Activated CD8-positive, alpha-beta memory T cell treated with anti-CD3 and anti-CD28 coated beads for 4 hours (primary cell): ENCODE measurements around the gene CFL2.

Source experiments
- DNase-seq, 2 donors: peaks; one replicate each; pipeline ENCODE4 v3.0.0-alpha.2; 2020; ENCODE audit warnings: low read depth in 2 of 2

CFL2 gene

DNA sequence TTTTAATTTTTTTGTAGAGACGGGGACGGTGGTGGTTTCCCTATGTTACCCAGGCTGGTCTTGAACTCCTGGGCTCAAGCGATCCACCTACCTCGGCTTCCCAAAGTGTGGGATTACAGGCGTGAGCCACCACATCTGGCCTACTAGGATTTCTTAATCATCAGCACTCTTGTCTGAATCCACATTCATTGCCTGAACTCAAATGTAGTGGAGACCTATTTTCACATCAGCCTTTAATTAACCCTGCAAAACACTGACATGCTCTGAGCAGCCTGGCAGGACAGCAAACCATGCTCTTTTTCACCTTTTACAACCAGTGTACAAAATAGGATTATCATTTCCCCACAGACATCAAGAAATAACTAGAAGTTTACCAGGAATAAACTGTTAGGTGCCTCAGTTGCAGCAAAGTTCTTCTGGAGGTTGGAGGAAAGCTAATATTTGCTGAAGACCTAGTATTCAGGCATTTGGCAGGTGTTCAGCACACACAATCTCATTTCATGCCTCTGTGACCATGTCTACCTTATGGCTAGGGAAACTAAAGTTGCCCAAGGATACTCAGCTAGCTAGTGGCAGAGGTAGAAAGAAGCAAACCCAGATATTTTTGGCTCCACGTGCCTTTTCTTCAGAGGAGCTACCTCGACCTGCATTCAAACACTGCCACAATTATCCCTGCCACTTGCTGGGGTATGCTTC, 37.7 kb downstream of the CFL2 start:
- no peak for DNase-seq

DNA sequence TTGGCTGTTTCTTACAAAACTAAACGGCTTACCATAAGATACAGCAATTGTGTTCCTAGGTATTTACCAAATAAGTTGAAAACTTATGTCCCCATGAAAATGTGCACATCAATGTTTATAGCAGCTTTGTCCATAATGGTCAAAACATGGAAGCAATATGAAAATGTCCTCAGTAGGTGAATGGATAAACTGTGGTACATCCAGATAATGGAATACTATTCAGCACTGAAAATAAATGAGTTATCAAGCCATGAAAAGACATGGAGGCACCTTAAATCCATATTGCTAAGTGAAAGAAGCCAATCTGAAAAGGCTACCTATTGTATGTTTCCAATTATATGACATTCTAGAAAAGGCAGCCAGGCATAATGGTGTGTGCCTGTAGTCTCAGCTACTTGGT, 40.7 kb downstream of the CFL2 start:
- DNase-seq: no peak

DNA sequence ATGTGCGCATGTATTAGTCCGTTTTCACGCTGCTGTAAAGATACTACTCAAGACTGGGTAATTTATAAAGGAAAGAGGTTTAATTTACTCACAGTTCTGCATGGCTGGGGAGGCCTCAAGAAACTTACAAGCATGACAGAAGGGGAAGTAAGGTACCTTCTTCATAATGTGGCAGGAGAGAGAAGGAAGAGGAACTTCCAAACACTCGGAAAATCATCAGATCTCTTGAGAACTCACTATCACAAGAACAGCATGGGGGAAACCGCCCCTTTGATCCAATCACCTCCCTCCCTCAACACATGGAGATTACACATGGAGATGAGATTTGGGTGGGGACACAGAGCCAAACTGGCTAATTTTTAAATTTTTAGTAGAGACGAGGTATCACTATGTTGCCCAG, 42.7 kb downstream of the CFL2 start:
- DNase-seq: no peak

DNA sequence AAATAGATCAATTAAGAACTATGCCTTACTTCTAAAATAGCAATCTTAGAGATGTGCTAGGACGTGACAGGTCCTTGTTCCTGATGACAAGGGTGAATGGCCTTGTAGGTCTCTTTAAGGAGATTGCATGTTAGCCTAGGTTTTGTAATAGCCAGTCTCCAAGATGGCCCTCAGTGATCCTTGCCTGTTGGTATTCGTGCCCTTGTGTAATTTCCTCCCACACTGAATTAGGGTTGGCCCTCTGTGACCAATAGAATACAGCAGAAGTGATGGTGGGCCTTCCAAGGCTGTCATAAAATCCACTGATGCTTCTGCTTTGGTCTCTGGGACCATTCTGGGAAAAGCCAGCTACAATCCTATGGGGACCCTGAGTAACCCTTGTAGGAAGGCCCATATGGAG, 46.3 kb downstream of the CFL2 start:
- no peak for DNase-seq

DNA sequence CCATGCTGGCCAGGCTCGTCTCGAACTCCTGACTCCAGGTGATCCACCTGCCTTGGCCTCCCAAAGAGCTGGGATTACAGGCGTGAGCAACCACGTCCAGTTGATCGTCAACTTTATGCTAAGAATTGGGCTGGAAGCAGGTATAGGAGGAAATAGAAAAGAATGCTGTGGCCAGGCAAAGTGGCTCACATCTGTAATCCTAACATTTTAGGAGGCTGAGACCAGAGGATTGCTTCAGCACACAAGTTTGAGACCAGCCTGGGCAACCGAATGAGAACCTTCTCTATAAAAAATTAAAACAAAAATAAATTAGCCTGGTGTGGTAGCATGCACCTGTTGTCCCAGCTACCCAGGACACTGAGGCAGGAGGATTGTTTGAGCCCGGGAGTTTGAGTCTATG, 47.4 kb downstream of the CFL2 start:
- DNase-seq: no peak

DNA sequence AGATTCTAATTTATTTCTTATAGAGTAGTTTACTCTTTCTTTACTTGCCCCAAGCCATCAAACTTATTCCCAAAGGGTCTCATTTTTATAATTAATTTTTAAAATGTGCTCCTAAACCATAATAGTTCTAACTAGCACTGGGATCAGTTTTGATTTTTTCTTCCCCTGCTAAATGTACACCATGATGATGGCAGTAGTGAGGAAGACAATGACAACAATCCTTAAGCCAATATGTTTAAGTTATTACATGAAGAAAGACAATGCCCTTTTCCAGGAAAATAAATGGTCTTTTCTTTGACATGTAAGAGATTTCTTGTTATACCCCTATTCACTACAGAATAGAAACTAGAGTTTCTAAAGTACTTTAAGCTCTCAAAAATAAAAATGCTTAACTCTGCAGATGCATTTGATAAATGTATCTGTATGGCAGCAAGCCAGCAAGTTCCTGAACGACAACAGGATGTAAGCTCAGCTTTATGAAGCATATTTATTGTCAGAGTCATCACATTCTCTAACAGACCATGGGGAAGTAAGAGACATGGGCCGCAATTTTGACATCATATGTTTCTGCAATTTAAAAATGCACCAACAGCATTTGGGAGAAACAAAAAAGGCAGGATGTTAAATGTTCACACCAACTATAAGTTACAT, 48.5 kb downstream of the CFL2 start:
- DNase-seq: no peak

DNA sequence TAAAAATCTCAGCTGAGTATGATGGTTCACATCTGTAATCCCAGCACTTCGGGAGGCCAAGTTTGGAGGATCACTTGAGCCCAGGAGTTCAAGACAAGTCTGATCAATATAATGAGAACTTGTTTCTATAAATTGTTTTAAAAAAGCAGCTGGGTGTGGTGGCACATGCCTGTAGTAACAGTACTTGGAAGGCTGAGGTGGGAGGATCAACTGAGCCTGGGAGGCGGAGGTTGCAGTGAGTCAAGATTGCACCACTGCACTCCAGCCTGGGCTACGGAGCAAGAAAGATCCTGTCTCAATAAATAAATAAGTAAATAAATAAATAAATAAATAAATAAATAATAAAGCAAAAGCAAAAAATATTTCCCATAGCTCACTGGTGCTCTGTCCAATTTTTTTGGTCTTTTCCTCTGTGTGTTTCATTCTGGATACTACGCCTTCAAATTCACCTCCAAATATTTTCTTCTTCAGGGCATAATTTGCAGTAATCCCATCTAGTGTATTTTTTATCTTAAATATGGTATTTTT, 51.8 kb downstream of the CFL2 start:
- no peak for DNase-seq

DNA sequence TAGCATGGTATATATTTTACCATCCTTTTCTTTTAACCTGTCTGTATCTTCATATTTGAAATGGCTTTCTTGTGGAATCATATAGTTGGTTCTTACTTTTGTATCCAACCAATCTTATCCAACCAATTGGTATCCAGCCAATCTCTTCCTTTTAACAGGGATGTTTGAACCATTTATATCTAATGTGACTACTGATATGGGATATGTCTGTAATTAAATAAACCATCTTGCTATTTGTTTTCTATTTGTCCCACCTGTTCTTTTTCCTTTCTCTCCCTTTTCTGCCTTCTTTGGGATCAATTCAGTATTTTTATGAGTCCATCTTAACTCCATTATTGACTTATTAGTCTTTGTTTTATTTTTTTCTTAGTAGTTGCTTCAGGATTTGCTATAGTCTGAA, 53.6 kb downstream of the CFL2 start:
- no peak for DNase-seq
